ENCODE results near the gene RYR1.

RYR1 gene

DNA sequence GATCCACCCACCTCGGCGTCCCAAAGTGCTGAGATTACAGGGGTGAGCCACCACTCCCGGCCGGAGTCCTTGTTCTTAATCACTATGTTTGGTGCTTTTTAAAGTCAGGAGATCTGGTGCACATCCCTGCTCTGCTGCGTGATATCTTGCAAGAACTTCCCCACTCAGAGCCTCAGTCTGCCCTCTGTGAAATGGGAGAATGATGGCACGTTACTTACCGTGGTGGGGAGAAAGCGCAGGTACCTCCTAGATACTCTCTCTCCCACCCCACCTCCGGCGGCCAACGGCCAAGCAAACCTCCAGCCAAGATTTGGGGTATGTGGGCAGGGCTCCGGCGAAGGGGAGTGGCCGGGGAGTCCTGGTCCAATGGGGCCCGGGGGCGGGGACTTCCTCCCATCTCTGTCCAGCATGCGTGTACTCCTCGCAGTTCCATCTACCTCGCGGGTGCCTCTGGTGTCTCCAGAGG lies at the start of gene RYR1:
TSS of gene RYR1 (plus strand) at position 424 of the 466 bp plus-strand sequence. CDS start 139 bp downstream, outside the sequence.
- peak; percentile 58 for DNase-seq (ENCODE audit: low read depth)

GRCh38 chr19:38383743-38384142 lies 49.7 kb upstream of the RYR1 start:
- no peak for DNase-seq (ENCODE audit: low read depth)

- no peak for DNase-seq (ENCODE audit: low read depth)
Observed at GRCh38 chr19:38384209-38385027, 49.1 kb upstream of the RYR1 start.

- no peak for DNase-seq (ENCODE audit: low read depth)
Observed at GRCh38 chr19:38385057-38385803, 48.3 kb upstream of the RYR1 start.

- DNase-seq (ENCODE audit: low read depth): no peak
Observed at GRCh38 chr19:38385804-38386257, 47.7 kb upstream of the RYR1 start.

DNA sequence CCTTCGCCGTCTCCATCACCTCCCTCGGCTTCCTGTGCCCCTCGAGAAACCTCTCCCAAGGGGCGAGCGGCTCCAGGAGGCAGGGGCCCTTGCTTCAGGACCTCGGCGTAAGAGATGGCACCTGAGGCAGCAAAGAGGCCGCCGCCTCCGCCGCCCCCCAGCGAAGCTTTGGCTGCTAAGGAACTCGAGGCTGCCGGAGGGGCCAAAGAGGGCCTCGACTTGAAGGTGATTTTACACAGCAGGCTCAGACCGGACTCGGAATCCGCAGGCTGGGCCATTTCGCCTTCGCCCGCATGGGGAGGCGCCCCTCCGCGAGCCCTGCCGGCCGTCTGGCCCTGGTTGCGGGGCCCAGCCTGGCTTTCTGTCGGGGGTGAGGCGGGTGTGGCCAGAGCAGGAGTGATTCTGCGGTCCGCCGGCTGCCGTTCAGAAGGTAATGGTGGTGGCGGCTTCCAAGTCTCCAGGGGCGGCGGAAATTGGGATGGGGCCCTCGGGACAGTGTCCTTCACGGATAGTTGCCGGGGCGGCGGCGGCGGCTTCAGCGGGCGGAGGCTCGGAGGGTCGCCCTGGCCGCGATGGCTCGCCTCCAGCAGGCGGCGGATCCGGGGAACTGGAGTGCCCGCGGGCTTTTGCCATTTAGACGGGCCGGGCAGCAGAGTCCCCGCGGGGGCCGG lies 47.1 kb upstream of the RYR1 start:
- DNase-seq (ENCODE audit: low read depth): no peak

DNA sequence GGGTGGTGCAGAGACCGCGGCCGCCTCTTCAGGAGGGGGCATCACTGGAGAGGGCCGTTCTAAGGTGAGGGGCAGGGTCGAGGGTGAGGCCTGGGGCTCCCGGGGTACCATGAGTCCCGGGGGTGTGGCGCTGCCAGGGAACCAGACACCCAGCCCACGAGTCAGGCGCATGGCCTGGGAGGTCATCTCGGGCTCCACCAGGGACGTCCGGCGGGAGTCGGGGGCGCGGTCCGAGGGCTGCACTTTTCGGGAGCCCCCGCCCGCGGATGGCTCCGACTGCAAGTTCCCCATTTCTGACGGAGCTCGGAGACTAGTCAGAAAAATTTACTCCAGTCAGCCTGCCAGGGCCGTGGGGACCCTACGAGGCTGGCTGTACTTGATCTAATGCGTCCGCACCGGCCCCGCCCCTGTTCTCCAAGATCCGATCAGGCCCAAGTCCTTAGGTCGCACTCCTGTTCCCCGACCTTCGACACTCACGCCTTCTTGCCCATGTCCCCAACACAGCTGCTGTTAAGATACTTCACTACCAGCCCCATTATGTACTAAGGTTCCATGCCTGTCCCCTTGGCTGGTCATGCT lies 46.4 kb upstream of the RYR1 start:
- no peak for DNase-seq (ENCODE audit: low read depth)

GRCh38 chr19:38387550-38388348 lies 45.7 kb upstream of the RYR1 start, which contains the start of gene GGN:
TSS of gene GGN (minus strand) at chr19:38388034. CDS start at chr19:38387261, 773 bp downstream.
- peak; percentile 73 for DNase-seq (ENCODE audit: low read depth)

DNA sequence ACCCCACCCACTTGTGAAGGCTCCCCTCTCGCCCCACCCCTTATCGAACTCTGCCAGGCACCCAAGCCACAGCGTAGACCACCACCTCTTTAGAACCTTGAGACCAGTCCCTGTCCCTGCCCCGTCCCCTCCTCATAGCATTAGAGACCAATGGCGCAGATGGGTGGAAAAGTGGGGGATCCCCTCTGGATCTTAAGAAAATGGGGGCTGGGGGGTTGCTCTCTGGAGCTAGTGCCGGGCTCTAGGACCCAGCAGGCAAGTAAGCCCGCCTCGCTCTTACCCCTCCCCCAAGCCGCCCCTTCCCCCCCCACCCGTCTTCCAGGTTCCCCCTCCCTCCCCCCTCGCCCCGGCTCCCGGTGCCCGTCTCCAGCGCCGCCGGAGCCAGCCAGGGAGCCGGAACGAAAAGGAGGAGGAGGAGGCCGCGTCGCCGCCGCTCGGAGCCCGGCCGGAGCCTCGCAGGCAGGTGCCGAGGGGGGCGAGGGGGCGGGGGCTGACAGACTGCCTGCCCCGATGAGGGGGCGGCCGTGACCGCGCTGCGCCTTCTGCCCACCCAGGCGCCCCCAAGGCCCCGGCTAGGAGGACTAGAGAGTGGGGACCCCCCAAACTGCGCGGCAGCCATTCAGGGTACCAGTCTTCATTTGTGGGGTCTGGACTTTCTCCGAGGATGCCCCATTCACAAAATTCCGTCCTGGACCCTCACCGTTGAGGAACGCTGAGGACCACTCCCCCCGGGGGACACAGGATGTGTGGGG lies 45.0 kb upstream of the RYR1 start, which contains the start of gene SPRED3:
TSS of gene SPRED3 (plus strand) at position 349 of the 752 bp plus-strand sequence. CDS start 1,606 bp downstream, outside the sequence.
- DNase-seq (ENCODE audit: low read depth): no peak

- DNase-seq (ENCODE audit: low read depth): no peak
Observed at GRCh38 chr19:38389101-38389925, 44.2 kb upstream of the RYR1 start.

DNA sequence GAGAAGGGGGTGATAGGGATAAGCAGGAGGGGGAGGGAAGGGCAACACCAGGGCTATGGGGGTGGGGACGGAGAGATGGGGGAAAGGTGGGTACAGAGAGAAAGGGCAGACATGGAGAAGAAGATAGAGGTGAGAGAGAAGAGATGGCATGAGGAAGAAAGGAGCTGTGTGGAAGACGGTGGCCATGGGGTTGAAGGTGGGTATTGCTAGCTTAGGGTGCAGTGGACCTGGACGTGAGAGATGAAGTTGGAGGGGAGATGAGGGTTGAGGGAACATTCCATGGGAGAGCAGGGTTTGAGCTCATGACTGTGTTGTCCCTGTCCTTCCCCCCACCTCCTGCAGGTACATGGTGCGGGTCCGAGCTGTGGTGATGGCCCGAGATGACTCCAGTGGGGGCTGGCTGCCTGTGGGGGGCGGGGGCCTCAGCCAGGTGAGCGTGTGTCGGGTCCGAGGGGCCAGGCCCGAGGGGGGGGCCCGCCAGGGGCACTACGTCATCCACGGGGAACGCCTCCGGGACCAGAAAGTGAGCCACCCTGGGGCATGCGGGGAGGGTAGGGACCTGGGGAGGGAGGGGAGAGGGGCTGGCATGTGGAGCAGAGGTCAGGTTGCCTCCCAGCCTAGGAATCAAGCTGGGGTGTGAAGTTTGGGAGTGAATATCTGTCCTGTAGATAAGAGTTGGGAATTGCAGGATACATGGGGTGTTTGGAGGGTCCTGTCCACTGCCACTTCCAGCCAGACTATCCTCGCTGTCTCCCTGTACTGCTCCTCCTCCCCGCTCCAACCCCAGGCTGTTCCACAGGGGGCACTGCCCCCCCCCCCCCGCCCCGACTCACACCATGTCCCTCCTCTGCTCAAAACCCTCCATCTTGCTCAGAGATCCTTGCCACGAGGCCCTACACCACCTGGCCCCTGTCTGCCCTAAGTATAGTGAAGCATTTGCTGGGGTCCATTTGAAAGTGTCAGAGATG lies 43.2 kb upstream of the RYR1 start:
- no peak for DNase-seq (ENCODE audit: low read depth)

DNA sequence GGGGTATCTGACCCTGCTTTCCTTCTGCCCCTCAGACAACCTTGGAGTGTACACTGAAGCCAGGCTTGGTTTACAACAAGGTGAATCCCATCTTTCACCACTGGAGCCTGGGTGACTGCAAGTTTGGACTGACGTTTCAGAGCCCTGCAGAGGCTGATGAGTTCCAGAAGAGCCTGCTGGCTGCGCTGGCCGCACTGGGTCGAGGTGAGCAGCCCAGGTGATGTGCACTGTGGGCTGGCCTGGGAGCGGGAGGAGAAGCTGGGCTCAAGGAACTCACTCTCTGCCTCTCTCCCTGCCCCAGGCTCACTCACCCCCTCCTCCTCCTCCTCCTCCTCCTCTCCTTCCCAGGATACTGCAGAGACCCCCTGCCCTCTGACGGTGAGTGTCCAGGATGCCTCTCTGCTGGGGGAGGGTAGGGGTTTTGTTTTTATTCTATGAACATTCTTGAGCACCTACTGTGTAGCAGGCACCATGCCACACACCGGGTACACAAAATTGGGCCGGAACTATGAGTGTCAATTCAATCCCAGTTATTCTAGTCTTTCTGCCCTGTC lies 41.5 kb upstream of the RYR1 start:
- no peak for DNase-seq (ENCODE audit: low read depth)

- no peak for DNase-seq (ENCODE audit: low read depth)
Observed at GRCh38 chr19:38392707-38393308, 40.7 kb upstream of the RYR1 start.

DNA sequence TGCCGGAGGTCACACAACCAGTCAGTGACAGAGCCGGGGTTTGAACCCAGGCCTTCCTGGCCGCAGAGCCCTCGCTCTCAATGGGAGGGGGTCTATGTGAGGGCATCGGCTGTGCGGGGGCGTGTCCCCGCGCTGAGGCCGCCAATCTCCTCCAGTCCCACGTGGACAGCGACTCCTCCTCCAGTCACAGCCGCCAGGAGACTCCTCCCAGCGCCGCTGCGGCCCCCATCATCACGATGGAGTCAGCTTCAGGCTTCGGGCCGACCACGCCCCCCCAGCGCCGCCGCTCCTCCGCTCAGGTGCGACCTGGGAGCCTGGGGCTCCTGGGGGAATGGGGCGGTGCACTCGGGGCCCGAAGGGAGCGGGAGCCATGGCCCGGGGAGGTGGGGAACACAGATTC lies 39.0 kb upstream of the RYR1 start:
- no peak for DNase-seq (ENCODE audit: low read depth)

- no peak for DNase-seq (ENCODE audit: low read depth)
Observed at GRCh38 chr19:38395381-38396114, 37.9 kb upstream of the RYR1 start.

- DNase-seq (ENCODE audit: low read depth): no peak
Observed at GRCh38 chr19:38399081-38399480, 34.4 kb upstream of the RYR1 start.

DNA sequence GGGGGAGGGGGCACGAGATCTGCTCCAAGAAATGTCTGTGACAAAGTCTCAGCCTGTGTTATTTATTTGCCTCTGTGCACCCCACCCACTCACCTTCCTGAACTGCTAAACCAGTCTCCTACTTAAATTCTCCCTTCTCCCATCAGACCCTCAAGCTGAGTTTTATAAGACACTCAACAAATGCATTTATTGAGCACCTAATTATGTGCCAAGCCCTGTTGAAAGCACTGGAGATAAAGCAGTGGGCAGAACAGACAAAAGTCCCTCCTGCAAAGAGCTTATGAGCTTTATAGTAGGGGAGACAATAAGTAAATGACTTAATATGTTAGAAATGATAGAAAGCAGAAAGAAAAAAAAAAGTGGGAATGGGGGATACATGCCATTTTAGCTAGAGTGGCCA lies 34.0 kb upstream of the RYR1 start:
- no peak for DNase-seq (ENCODE audit: low read depth)

Data from CMK (cell line).